Tibial nerve (tissue), 3 donors: ENCODE results near the gene TBC1D20.

Experiments
- POLR2A ChIP-seq, 2 donors: fragments of 450-650 bp; IDR thresholded peaks; one replicate each; pipeline ENCODE4 v1.6.1; 2017; ENCODE audit warnings: antibody characterized with exemption in 2 of 2, mild to moderate bottlenecking in 2 of 2, moderate library complexity in 2 of 2
- TF ChIP-seq, protein P1 (sequence below), 5 experiments: fragments of 200-600 bp in 3 of 5; fragments of 450-650 bp in 2 of 5; sonication (generic) in 3 of 5; IDR thresholded peaks; one replicate each; pipeline ENCODE4 v1.5.1; 2016 to 2019; ENCODE audit warnings: antibody characterized with exemption in 5 of 5, mild to moderate bottlenecking in 3 of 5, moderate library complexity in 2 of 5

DNA sequence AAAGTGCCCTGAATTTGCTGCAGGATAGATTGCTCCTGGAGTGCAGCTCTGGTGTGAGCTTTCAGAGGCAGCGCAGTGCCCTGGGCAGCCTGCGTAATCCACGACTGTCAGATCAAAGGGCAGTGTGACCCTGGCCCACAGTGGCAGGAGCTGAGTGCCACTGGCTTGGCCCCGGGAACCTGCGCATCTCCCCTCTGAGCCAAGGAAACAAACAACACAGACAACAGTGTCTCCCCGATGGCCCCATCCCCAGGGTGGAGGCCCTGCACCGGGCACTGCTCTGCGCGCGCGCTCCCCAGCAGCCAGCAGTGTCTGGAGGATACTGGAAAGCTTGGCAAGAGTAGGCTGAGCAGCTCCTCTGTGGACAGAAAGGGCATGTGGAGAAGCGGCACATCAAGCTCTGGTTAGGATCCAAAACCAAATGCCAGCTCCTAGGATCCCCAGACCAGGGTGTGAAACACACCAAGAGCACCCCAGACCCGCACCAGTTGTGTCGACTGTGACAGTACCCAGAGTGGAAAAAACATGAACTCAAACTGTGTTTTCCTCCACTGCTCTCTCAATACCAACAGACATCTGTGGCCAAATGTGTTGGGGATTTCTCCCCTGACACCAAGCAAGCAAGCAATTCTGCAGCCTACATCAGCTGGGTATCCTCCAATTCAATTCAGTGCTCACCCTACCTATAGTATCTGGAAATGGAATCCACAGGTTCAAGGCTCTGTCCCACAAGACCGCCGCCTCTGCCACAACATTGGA is 27.5 kb downstream of the TBC1D20 start:
- TF ChIP-seq, protein P1, sequence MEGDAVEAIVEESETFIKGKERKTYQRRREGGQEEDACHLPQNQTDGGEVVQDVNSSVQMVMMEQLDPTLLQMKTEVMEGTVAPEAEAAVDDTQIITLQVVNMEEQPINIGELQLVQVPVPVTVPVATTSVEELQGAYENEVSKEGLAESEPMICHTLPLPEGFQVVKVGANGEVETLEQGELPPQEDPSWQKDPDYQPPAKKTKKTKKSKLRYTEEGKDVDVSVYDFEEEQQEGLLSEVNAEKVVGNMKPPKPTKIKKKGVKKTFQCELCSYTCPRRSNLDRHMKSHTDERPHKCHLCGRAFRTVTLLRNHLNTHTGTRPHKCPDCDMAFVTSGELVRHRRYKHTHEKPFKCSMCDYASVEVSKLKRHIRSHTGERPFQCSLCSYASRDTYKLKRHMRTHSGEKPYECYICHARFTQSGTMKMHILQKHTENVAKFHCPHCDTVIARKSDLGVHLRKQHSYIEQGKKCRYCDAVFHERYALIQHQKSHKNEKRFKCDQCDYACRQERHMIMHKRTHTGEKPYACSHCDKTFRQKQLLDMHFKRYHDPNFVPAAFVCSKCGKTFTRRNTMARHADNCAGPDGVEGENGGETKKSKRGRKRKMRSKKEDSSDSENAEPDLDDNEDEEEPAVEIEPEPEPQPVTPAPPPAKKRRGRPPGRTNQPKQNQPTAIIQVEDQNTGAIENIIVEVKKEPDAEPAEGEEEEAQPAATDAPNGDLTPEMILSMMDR (IDR thresholded peaks at IDR 0.05) = no peak
- TF ChIP-seq POLR2A (IDR thresholded peaks at IDR 0.05) = no peak
